ENCODE results near the gene RAB22A.
A peak's percentile ranks its signal among the peaks of the same experiment; 100 is the strongest.

The RAB22A gene

GRCh38 chr20:58305061-58305460 is 4.5 kb upstream of the RAB22A start:
- DNase-seq, result no peak

- DNase-seq, result no peak
Observed at GRCh38 chr20:58306421-58307261, 2.9 kb upstream of the RAB22A start.

GRCh38 chr20:58307270-58307669 is 2.2 kb upstream of the RAB22A start:
- no peak for DNase-seq

GRCh38 chr20:58308290-58308679 is 1.2 kb upstream of the RAB22A start:
- DNase-seq, result no peak

GRCh38 chr20:58308680-58309527 is 611 bp upstream of the RAB22A start:
- DNase-seq, result peak; percentile 43

GRCh38 chr20:58310291-58310782 is 822 bp downstream of the RAB22A start:
- DNase-seq, result no peak

GRCh38 chr20:58312836-58313235 is 3.3 kb downstream of the RAB22A start:
- DNase-seq, result peak; percentile 15

- DNase-seq, result no peak
Observed at GRCh38 chr20:58313396-58313795, 3.9 kb downstream of the RAB22A start.

GRCh38 chr20:58321205-58321604 is 11.7 kb downstream of the RAB22A start:
- DNase-seq, result no peak

GRCh38 chr20:58322083-58322482 is 12.6 kb downstream of the RAB22A start:
- no peak for DNase-seq

GRCh38 chr20:58325912-58326311 is 16.4 kb downstream of the RAB22A start:
- no peak for DNase-seq

- DNase-seq, result no peak
Observed at GRCh38 chr20:58327211-58327610, 17.7 kb downstream of the RAB22A start.

- DNase-seq, result no peak
Observed at GRCh38 chr20:58328836-58329235, 19.3 kb downstream of the RAB22A start.

- no peak for DNase-seq
Observed at GRCh38 chr20:58329711-58330110, 20.2 kb downstream of the RAB22A start.

GRCh38 chr20:58330249-58330648 is 20.7 kb downstream of the RAB22A start:
- no peak for DNase-seq

- no peak for DNase-seq
Observed at GRCh38 chr20:58330687-58331086, 21.2 kb downstream of the RAB22A start.

- no peak for DNase-seq
Observed at GRCh38 chr20:58331961-58332551, 22.5 kb downstream of the RAB22A start.

- DNase-seq, result no peak
Observed at GRCh38 chr20:58339741-58340140, 30.2 kb downstream of the RAB22A start.

GRCh38 chr20:58340151-58340550 is 30.6 kb downstream of the RAB22A start:
- no peak for DNase-seq

- DNase-seq, result no peak
Observed at GRCh38 chr20:58340853-58341252, 31.3 kb downstream of the RAB22A start.

- no peak for DNase-seq
Observed at GRCh38 chr20:58342104-58342945, 32.8 kb downstream of the RAB22A start.

GRCh38 chr20:58344741-58345140 is 35.2 kb downstream of the RAB22A start:
- no peak for DNase-seq

- DNase-seq, result no peak
Observed at GRCh38 chr20:58349570-58349969, 40.1 kb downstream of the RAB22A start.
